Panc1 (cell line): ENCODE data around the gene SCP2D1. TPM values are rescaled to one million over a fixed set of nuclear protein-coding genes. Genes with fewer than 3 reads are reported as not detected.

Experiments
- ATAC-seq: fragments of 200-7000 bp; cut with Tn5 transposase; 2 replicates; pipeline ENCODE4 v1.9.1; 2020; ENCODE audit warnings: mild to moderate bottlenecking, moderate library complexity
- BruUV-seq: library from RNA; stranded (reverse); fragments of 400-500 nt; replicated peaks from 2 replicates; lab custom pipeline; 2021; lab: Mats Ljungman, UMichigan
- CTCF ChIA-PET: fragments of 300-600 bp; sonication (Branson Sonifier 250); formaldehyde crosslinking; loops from one replicate; lab custom pipeline; 2022; ENCODE audit warnings: antibody characterized with exemption; lab: Charles Lee
- POLR2A ChIA-PET: fragments of 300-600 bp; sonication (Branson Sonifier 250); formaldehyde crosslinking; loops from one replicate; lab custom pipeline; 2022; ENCODE audit warnings: antibody characterized with exemption; lab: Charles Lee
- DNase-seq: peaks from one replicate; pipeline ENCODE4 v3.0.0-alpha.2; 2010; ENCODE audit warnings: low read depth, low spot score
- H3K27ac ChIP-seq: 2 replicates; pipeline ENCODE4 v1.5.1; 2011; ENCODE audit warnings: mild to moderate bottlenecking, low read length, inconsistent platforms
- H3K27me3 ChIP-seq: fragments of 200-500 bp; sonication (Bioruptor generic); 2 replicates; pipeline ENCODE4 v1.6.0; 2014; ENCODE audit warnings: low read length, inconsistent platforms; ENCODE audit not compliant: control insufficient read depth, insufficient read depth
- H3K36me3 ChIP-seq: fragments of 200-500 bp; sonication (Bioruptor generic); 2 replicates; pipeline ENCODE4 v1.5.1; 2014; ENCODE audit warnings: inconsistent platforms, mild to moderate bottlenecking, low read length, moderate library complexity; ENCODE audit not compliant: control insufficient read depth, insufficient read depth
- H3K4me1 ChIP-seq: 2 replicates; pipeline ENCODE4 v1.5.1; 2011; ENCODE audit warnings: inconsistent platforms, mild to moderate bottlenecking, low read length, moderate library complexity; ENCODE audit not compliant: control insufficient read depth, insufficient read depth
- H3K4me3 ChIP-seq, 2 experiments: 2 replicates each; pipeline ENCODE4 v1.5.1; 2011 to 2012; ENCODE audit warnings: low read depth in 2 of 2, low read length in 2 of 2, mild to moderate bottlenecking in 2 of 2, inconsistent platforms in 1 of 2, moderate library complexity in 1 of 2
- H3K9me3 ChIP-seq: fragments of 200-500 bp; sonication (Bioruptor generic); 2 replicates; pipeline ENCODE4 v1.5.1; 2014; ENCODE audit warnings: low read depth, mild to moderate bottlenecking, inconsistent platforms, low read length, moderate library complexity; ENCODE audit not compliant: control insufficient read depth, insufficient read depth
- POLR2AphosphoS5 ChIP-seq: IDR thresholded peaks from 2 replicates; pipeline ENCODE4 v1.6.1; 2012; ENCODE audit warnings: mild to moderate bottlenecking, low read depth, low read length, moderate library complexity
- SIN3A ChIP-seq: IDR thresholded peaks from 2 replicates; pipeline ENCODE4 v1.6.1; 2012; ENCODE audit warnings: low read depth, mild to moderate bottlenecking, low read length, moderate library complexity, borderline replicate concordance; ENCODE audit not compliant: insufficient read depth
- TCF7L2 ChIP-seq: IDR thresholded peaks from 2 replicates; pipeline ENCODE4 v1.6.1; 2011; ENCODE audit warnings: mild to moderate bottlenecking, low read depth, low read length, inconsistent platforms
- in situ Hi-C: cut with HindIII; loops from 2 replicates; pipeline ENCODE4 v1.10.0; 2016; ENCODE audit warnings: low sequenced_read_pairs, low pct_unique_long_range_greater_than_20kb
- intact Hi-C: fragments of 100-400 bp; cut with micrococcal nuclease; formaldehyde crosslinking; loops from one replicate; pipeline ENCODE4 v1.10.0; 2022; ENCODE audit not compliant: unreplicated experiment
- total RNA-seq: library from RNA; stranded (reverse); gene quantifications from one replicate; pipeline ENCODE4 v1.2.1, GENCODE V29; 2021; ENCODE audit not compliant: unreplicated experiment
- TF ChIP-seq, protein P1 (sequence below): fragments of 450-650 bp; IDR thresholded peaks from 2 replicates; pipeline ENCODE4 v1.5.1; 2017; ENCODE audit warnings: mild to moderate bottlenecking
- TF ChIP-seq, protein P2 (sequence below), 2 experiments: IDR thresholded peaks; 2 replicates each; pipeline ENCODE4 v1.6.1; 2011 to 2012; ENCODE audit warnings: low read depth in 2 of 2, control low read depth in 1 of 2, low read length in 1 of 2, mild to moderate bottlenecking in 1 of 2, moderate library complexity in 1 of 2; ENCODE audit not compliant: insufficient read depth in 1 of 2

The SCP2D1 gene
- total RNA-seq, 1 experiment from 2014 or later, result not detected

DNA sequence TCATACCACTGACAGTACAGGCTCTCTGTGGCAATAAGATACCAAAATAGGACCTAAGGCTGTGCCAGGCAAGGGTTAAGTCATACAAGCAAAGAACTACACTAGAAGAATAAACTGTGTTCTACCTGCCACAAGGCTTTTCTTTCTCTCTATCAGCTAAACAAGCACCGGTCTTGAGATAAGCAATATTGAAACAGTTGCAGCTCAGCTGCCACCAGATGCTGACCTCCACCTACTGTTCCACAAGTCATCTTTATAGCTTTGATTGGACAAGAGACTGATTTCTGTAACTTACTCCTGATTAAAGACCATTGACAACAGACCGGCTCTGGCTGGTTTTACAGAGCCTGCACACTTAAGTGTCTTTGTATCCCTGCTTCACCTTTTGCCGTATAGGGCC lies 24.1 kb downstream of the SCP2D1 start:
- in situ Hi-C loops (no loop called here), intact Hi-C loops (no loop called here)
- no peaks in the 10 kb centered on the region for H3K9me3 ChIP-seq
- no TSS peak for BruUV-seq
- ChIA-PET POLR2A (no interaction called here), CTCF (no interaction called here)
- DNase-seq (no peak), ATAC-seq (no peak)
- H3K4me1 ChIP-seq, result no peaks in the 10 kb centered on the region
- TF ChIP-seq, protein P1, sequence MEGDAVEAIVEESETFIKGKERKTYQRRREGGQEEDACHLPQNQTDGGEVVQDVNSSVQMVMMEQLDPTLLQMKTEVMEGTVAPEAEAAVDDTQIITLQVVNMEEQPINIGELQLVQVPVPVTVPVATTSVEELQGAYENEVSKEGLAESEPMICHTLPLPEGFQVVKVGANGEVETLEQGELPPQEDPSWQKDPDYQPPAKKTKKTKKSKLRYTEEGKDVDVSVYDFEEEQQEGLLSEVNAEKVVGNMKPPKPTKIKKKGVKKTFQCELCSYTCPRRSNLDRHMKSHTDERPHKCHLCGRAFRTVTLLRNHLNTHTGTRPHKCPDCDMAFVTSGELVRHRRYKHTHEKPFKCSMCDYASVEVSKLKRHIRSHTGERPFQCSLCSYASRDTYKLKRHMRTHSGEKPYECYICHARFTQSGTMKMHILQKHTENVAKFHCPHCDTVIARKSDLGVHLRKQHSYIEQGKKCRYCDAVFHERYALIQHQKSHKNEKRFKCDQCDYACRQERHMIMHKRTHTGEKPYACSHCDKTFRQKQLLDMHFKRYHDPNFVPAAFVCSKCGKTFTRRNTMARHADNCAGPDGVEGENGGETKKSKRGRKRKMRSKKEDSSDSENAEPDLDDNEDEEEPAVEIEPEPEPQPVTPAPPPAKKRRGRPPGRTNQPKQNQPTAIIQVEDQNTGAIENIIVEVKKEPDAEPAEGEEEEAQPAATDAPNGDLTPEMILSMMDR, result no peak
- TF ChIP-seq SIN3A, result no peak
- TF ChIP-seq POLR2AphosphoS5, result no peak
- TF ChIP-seq, protein P2, sequence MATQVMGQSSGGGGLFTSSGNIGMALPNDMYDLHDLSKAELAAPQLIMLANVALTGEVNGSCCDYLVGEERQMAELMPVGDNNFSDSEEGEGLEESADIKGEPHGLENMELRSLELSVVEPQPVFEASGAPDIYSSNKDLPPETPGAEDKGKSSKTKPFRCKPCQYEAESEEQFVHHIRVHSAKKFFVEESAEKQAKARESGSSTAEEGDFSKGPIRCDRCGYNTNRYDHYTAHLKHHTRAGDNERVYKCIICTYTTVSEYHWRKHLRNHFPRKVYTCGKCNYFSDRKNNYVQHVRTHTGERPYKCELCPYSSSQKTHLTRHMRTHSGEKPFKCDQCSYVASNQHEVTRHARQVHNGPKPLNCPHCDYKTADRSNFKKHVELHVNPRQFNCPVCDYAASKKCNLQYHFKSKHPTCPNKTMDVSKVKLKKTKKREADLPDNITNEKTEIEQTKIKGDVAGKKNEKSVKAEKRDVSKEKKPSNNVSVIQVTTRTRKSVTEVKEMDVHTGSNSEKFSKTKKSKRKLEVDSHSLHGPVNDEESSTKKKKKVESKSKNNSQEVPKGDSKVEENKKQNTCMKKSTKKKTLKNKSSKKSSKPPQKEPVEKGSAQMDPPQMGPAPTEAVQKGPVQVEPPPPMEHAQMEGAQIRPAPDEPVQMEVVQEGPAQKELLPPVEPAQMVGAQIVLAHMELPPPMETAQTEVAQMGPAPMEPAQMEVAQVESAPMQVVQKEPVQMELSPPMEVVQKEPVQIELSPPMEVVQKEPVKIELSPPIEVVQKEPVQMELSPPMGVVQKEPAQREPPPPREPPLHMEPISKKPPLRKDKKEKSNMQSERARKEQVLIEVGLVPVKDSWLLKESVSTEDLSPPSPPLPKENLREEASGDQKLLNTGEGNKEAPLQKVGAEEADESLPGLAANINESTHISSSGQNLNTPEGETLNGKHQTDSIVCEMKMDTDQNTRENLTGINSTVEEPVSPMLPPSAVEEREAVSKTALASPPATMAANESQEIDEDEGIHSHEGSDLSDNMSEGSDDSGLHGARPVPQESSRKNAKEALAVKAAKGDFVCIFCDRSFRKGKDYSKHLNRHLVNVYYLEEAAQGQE (IDR thresholded peaks at IDR 0.05; ENCODE audit: insufficient read depth in 1 of 2, low read depth in 2 of 2, low read length in 1 of 2), result no peak
- H3K27ac ChIP-seq, result no peak overlapping the region
- no peaks in the 10 kb centered on the region for H3K27me3 ChIP-seq
- no peak overlapping the region for H3K4me3 ChIP-seq
- no peaks in the 10 kb centered on the region for H3K36me3 ChIP-seq

DNA sequence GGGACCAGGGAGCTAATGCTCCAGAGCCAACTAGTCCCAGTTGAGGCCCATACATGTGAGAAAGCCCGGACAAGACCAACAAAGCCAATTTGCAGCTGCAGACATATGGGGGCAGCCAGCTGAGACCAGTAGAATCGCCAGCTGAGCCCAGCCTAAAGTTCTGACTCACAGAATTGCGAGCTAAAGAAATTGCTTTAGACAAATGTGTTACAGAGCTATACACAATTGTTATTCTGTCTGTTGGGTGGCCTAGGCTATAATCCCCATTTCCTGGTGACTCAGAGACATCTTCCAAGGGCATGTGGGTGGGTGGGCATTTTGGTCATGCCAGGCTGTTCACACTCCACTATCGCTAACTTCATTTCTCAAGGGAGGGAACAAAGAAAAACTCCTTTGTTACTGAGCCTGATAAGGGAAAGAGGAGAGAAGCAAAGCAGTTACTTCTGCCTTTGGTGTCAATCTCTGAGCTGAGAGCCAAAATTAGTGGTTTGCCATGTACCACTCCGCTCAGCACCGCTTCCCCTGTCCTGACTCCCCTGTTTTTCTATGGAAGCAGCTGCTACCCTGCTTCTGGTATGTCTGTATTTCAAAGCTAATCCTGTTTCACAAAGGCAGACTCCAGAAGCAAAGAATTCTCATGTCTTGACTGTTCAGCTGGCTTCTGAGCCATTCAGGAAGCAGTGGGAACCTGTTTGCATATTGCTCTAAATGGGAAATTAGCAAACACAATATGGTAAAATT lies 26.1 kb downstream of the SCP2D1 start:
- DNase-seq (no peak), ATAC-seq (no peak)
- in situ Hi-C loops, result no loop called here
- intact Hi-C loops, result no loop called here
- ChIA-PET POLR2A (no interaction called here), CTCF (no interaction called here)
- Histone ChIP-seq H3K4me3 (no peak overlapping the region), H3K27ac (no peak overlapping the region), H3K36me3 (no peaks in the 10 kb centered on the region), H3K27me3 (no peaks in the 10 kb centered on the region), H3K4me1 (no peaks in the 10 kb centered on the region), H3K9me3 (no peaks in the 10 kb centered on the region)
- TF ChIP-seq, protein P2 (IDR thresholded peaks at IDR 0.05; ENCODE audit: insufficient read depth in 1 of 2, low read depth in 2 of 2, low read length in 1 of 2), result no peak
- no peak for TF ChIP-seq SIN3A
- no peak for TF ChIP-seq TCF7L2
- no peak for TF ChIP-seq POLR2AphosphoS5
- TF ChIP-seq, protein P1, result no peak
- no TSS peak for BruUV-seq
